Measurements from ENCODE around the gene CELF5.
"Not testable (repeated sequence)": the region's sequence is repeated elsewhere in the genome, so short reads cannot be mapped to it uniquely, and the experiment has no call there.

CELF5 gene

DNA sequence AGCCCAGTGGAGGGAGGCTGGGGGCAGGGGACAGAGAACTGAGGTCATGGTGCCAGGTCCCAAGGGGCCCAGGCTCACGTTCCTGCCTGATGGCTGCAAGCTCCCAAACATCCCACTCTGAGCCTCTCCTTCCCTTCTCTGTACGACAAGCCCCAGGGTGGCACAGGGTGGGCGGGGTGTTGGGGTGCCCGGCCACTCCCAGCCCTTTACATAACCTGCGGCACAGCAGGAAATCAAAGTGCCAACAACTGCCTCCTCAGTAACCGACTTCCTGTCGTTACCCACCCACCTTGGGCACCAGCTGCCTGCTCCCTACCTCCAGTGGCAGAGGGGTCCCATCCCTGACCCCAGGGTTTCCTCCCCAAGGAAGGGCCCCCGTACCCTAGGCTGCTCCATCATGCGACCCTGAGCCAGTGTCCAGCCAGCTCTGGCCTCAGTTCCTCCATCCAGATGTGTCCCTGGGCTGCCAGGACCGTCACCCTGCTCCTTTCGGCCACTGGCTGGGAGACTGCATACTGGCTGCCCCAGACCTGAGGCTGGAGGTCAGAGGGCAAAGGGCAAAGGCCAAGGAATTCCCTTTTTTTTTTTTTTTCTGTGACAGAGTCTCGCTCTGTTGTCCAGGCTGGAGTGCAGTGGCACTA is 114.2 kb downstream of the CELF5 start:
- TF ChIP-seq, protein P1, sequence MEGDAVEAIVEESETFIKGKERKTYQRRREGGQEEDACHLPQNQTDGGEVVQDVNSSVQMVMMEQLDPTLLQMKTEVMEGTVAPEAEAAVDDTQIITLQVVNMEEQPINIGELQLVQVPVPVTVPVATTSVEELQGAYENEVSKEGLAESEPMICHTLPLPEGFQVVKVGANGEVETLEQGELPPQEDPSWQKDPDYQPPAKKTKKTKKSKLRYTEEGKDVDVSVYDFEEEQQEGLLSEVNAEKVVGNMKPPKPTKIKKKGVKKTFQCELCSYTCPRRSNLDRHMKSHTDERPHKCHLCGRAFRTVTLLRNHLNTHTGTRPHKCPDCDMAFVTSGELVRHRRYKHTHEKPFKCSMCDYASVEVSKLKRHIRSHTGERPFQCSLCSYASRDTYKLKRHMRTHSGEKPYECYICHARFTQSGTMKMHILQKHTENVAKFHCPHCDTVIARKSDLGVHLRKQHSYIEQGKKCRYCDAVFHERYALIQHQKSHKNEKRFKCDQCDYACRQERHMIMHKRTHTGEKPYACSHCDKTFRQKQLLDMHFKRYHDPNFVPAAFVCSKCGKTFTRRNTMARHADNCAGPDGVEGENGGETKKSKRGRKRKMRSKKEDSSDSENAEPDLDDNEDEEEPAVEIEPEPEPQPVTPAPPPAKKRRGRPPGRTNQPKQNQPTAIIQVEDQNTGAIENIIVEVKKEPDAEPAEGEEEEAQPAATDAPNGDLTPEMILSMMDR (IDR thresholded peaks at IDR 0.05; ENCODE audit: low read length, missing control alignments), result no peak
- no peak overlapping the region for H3K4me3 ChIP-seq (replicated peaks; ENCODE audit: low read depth, low read length)
- no peak for DNase-seq (ENCODE audit: low read depth)

- H3K4me3 ChIP-seq (replicated peaks; ENCODE audit: low read depth, low read length), result no peak overlapping the region
- TF ChIP-seq, protein P1 (IDR thresholded peaks at IDR 0.05; ENCODE audit: low read length, missing control alignments), result no peak
- no peak for DNase-seq (ENCODE audit: low read depth)
Measured at GRCh38 chr19:3340340-3340739, 115.9 kb downstream of the CELF5 start.

DNA sequence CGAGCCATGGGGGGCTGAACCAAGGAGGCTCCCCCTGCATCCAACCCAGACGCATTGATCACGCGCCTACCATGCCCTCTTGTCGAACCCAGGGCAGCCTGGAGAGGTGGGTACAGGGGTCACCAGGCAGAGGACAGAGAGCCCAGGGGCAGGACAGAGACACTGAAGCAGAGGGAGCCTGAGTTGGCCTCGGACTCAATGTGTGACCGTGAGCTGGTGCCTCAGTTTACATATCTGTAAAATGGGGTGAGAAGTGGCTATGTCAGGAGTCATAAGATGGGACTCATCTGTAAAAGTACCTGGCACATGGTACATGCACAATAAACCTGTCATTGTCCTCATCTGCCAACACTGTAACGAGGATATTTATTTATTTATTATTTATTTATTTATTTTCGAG is 117.8 kb downstream of the CELF5 start:
- DNase-seq (ENCODE audit: low read depth), result no peak
- no peak overlapping the region for H3K4me3 ChIP-seq (replicated peaks; ENCODE audit: low read depth, low read length)
- TF ChIP-seq, protein P1 (IDR thresholded peaks at IDR 0.05; ENCODE audit: low read length, missing control alignments), result no peak

- not testable (repeated sequence) for H3K4me3 ChIP-seq (replicated peaks; ENCODE audit: low read depth, low read length); DNase-seq (ENCODE audit: low read depth)
Measured at GRCh38 chr19:3342962-3343361, 118.5 kb downstream of the CELF5 start.

DNA sequence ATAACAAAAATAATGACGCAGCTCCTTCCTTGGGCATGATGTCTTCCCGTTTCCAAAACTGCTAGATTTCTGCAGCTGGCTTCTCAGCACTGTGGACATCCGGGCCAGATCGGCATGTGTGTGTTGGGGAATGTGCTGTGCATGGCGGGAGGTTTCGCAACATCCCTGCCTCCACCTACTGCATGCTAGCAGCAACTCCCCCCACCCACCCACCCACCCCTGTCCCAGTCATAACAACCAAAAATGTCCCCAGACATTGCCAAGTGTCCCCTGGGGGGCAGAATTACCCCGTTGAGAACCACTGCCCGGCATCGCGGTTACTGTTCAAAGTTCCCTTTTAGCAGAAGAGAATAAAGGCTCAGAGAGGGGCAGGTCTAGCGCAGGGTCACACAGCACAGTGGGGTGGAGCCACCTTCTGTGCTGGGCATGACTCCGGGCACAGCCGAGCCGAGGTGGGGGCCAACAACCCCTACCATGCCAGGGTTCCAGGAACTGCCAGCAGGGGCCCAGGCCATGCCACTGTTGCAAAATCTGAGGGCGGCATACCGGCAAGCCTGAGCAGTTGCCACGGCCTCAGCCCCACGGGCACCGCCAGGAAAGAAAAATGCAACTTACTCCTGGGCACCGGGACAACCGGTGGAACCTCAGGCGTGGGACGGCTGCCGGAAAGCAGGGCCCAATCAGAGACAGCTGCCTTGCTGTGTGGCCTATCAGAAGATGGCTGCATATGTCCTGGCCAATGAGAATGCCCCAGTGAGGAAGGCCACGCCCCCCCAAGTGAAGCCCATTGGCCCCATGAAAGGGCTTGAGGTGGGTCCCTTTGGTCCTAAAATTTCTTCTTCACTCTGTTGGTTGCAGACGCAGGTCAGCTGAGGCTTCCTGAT is 119.4 kb downstream of the CELF5 start:
- H3K4me3 ChIP-seq (replicated peaks; ENCODE audit: low read depth, low read length), result no peak overlapping the region
- peak; percentile 90 for DNase-seq (ENCODE audit: low read depth)
- TF ChIP-seq, protein P1 (IDR thresholded peaks at IDR 0.05; ENCODE audit: low read length, missing control alignments), result no peak

DNA sequence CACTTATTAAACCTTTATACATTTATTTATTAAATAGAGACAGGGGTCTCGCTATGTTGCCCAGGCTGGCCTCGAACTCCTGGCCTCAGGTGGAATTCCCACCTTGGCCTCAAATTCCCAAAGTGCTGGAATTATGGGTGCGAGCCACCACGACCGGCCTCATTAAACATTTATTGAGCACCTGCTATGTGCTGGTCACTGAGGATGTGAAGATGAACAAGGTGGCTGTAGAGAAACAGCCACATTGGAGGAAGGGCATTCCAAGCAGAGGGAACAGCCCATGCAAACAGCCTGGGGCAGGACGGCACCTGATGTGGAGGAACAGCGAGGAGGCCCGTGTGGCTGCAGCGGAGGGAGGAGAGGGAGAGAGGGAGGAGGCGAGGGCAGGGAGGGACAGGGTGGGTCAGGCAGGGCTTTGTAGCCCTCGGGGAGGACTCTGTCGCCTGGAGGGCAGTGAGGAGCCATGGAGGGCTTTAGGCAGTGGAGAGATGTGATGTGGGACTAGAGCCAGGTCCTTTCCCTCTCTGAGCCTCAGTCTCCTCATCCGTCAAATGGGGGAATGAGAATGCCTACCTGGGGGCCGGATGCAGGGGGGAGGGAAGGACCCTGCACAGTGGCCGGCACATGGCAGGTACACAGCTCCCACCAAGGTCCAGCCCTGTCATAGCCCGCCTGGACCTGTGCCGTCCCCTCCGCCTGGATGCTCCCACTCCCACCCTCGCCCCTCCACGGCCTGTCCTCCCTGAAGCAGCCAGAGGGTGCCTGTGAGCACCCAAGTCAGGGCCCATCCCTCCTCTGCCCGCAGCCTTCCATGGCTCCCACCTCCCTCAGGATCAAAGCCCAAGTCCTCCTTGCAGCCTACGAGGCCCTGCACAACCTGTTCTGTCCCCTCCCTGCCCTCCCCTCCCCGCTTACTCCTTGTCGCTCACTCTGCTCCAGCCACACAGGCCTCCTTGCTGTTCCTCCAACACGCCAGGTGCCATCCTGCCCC is 120.4 kb downstream of the CELF5 start:
- no peak overlapping the region for H3K4me3 ChIP-seq (replicated peaks; ENCODE audit: low read depth, low read length)
- TF ChIP-seq, protein P1 (IDR thresholded peaks at IDR 0.05; ENCODE audit: low read length, missing control alignments), result no peak
- no peak for DNase-seq (ENCODE audit: low read depth)

Measured in fibroblast of pulmonary artery (primary cell).